ENCODE results near the gene ELMOD2.

DNA sequence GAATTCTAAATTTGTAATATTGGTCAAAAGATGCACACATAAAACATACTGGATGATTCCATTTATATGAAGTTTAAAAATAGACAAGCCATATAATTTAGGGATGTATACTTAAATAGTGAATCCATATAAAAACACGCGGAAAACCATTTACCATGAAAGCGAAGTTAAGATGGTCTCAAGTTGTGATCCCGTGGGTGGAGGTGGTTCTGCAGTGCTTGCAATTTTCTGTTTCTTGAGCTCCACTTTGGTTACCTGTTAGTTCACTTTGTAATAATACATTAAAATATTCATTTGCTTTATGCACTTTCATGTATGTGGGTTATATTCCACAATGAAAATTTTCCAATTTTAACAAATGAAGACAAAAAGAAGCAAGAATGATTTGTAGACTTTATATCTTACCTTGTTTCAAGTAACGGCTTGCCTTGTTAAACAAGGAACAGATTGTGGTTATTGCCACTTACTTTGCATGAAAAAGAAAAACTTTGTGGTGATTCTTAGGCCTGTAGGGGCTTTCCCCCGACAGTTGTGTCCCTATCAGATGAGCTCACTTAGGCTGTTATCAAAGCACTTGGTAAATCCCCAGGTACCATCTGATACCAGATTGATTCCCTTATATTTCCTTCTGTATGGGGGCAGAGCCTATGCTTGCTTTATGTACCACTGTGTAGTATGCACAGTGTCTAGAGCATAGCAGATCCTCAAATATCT, 32.6 kb downstream of the ELMOD2 start:
- TF ChIP-seq EZH2 (IDR thresholded peaks at IDR 0.05; ENCODE audit: borderline replicate concordance, low read length), result no peak
- TF ChIP-seq, protein P1, sequence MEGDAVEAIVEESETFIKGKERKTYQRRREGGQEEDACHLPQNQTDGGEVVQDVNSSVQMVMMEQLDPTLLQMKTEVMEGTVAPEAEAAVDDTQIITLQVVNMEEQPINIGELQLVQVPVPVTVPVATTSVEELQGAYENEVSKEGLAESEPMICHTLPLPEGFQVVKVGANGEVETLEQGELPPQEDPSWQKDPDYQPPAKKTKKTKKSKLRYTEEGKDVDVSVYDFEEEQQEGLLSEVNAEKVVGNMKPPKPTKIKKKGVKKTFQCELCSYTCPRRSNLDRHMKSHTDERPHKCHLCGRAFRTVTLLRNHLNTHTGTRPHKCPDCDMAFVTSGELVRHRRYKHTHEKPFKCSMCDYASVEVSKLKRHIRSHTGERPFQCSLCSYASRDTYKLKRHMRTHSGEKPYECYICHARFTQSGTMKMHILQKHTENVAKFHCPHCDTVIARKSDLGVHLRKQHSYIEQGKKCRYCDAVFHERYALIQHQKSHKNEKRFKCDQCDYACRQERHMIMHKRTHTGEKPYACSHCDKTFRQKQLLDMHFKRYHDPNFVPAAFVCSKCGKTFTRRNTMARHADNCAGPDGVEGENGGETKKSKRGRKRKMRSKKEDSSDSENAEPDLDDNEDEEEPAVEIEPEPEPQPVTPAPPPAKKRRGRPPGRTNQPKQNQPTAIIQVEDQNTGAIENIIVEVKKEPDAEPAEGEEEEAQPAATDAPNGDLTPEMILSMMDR (conservative IDR thresholded peaks at IDR 0.05 in 1 of 2, IDR thresholded peaks at IDR 0.05 in 1 of 2; ENCODE audit: extremely low read depth in 1 of 2, insufficient read depth in 1 of 2, low read depth in 1 of 2, low read length in 2 of 2), result no peak

All from mammary epithelial cell (primary cell).